ENCODE results near the gene ASTN1.

ASTN1 gene

GRCh38 chr1:177164380-177165068, at the start of gene ASTN1:
TSS of gene ASTN1 (minus strand) at chr1:177164712. CDS start at chr1:177164676, 36 bp downstream.
- no peak for DNase-seq

GRCh38 chr1:177211231-177211630, 46.7 kb upstream of the ASTN1 start:
- DNase-seq, result no peak

- DNase-seq, result no peak
Observed at GRCh38 chr1:177210071-177210470, 45.6 kb upstream of the ASTN1 start.

- DNase-seq, result no peak
Observed at GRCh38 chr1:177209357-177209756, 44.8 kb upstream of the ASTN1 start.

GRCh38 chr1:177208920-177209319, 44.4 kb upstream of the ASTN1 start:
- no peak for DNase-seq

GRCh38 chr1:177206831-177207355, 42.4 kb upstream of the ASTN1 start:
- no peak for DNase-seq

GRCh38 chr1:177200290-177200689, 35.8 kb upstream of the ASTN1 start:
- no peak for DNase-seq

GRCh38 chr1:177198243-177198642, 33.7 kb upstream of the ASTN1 start:
- no peak for DNase-seq

- no peak for DNase-seq
Observed at GRCh38 chr1:177190308-177190970, 25.9 kb upstream of the ASTN1 start.

GRCh38 chr1:177186639-177187038, 22.1 kb upstream of the ASTN1 start:
- DNase-seq, result no peak

- DNase-seq, result no peak
Observed at GRCh38 chr1:177185209-177185608, 20.7 kb upstream of the ASTN1 start.

- DNase-seq, result no peak
Observed at GRCh38 chr1:177183836-177184235, 19.3 kb upstream of the ASTN1 start.

GRCh38 chr1:177181631-177182291, 17.2 kb upstream of the ASTN1 start:
- DNase-seq, result peak; percentile 46

GRCh38 chr1:177181280-177181630, 16.7 kb upstream of the ASTN1 start:
- no peak for DNase-seq

- DNase-seq, result no peak
Observed at GRCh38 chr1:177174921-177175634, 10.6 kb upstream of the ASTN1 start.

- no peak for DNase-seq
Observed at GRCh38 chr1:177173976-177174375, 9.5 kb upstream of the ASTN1 start.

GRCh38 chr1:177172866-177173265, 8.4 kb upstream of the ASTN1 start:
- no peak for DNase-seq

GRCh38 chr1:177172272-177172671, 7.8 kb upstream of the ASTN1 start:
- DNase-seq, result no peak

- no peak for DNase-seq
Observed at GRCh38 chr1:177171536-177172123, 7.1 kb upstream of the ASTN1 start.

- peak; percentile 42 for DNase-seq
Observed at GRCh38 chr1:177170756-177171535, 6.4 kb upstream of the ASTN1 start, which contains the start of gene BRINP2. TSS of gene BRINP2 (plus strand) at chr1:177170958. CDS start at chr1:177229877, 58,919 bp downstream.

- no peak for DNase-seq
Observed at GRCh38 chr1:177165069-177165439, 542 bp upstream of the ASTN1 start.

- DNase-seq, result no peak
Observed at GRCh38 chr1:177163844-177164379, 600 bp downstream of the ASTN1 start.

Data from NCI-H1694 treated with DMSO at 0.1 percent for 48 hours (cell line).